Esophagus muscularis mucosa (tissue), 4 donors: ENCODE data around the gene CBLN1. TPM values are rescaled to one million over a fixed set of nuclear protein-coding genes. Genes with fewer than 3 reads are reported as not detected.

ENCODE experiments used
- DNase-seq: peaks from one replicate; pipeline ENCODE4 v3.0.0-alpha.2; 2017; ENCODE audit errors: extremely low spot score
- H3K27ac ChIP-seq, 4 donors: fragments of 200-600 bp; sonication (generic); replicated peaks in 1 of 4; 1 replicate in 3 of 4; 2 replicates in 1 of 4; pipeline ENCODE4 v1.5.1; 2016 to 2019; ENCODE audit warnings: mild to moderate bottlenecking in 1 of 4
- H3K27me3 ChIP-seq, 4 donors: fragments of 200-600 bp; sonication (generic); one replicate each; pipeline versions ENCODE4 v1.5.1 to v1.6.0; 2016 to 2019
- H3K36me3 ChIP-seq, 4 donors: fragments of 200-600 bp; sonication (generic); one replicate each; pipeline ENCODE4 v1.5.1; 2016 to 2019
- H3K4me1 ChIP-seq, 4 donors: fragments of 200-600 bp; sonication (generic); one replicate each; pipeline ENCODE4 v1.5.1; 2016 to 2019
- H3K4me3 ChIP-seq, 4 donors: fragments of 200-600 bp; sonication (generic); 1 replicate in 2 of 4; 2 replicates in 2 of 4; pipeline ENCODE4 v1.5.1; 2016 to 2019; ENCODE audit warnings: mild to moderate bottlenecking in 4 of 4, moderate library complexity in 1 of 4
- H3K9me3 ChIP-seq, 4 donors: fragments of 200-600 bp; sonication (generic); 1 replicate in 3 of 4; 2 replicates in 1 of 4; pipeline ENCODE4 v1.5.1; 2016 to 2019
- CTCF ChIP-seq, 3 experiments: fragments of 200-600 bp in 2 of 3; fragments of 450-650 bp in 1 of 3; sonication (generic) in 2 of 3; IDR thresholded peaks; one replicate each; pipeline ENCODE4 v1.5.1; 2017 to 2019; ENCODE audit warnings: antibody characterized with exemption in 3 of 3, mild to moderate bottlenecking in 2 of 3, moderate library complexity in 1 of 3
- EP300 ChIP-seq: sonication (generic); formaldehyde crosslinking; IDR thresholded peaks from one replicate; pipeline ENCODE4 v1.6.1; 2017; ENCODE audit warnings: antibody characterized with exemption
- POLR2A ChIP-seq: fragments of 450-650 bp; IDR thresholded peaks from one replicate; pipeline ENCODE4 v1.6.1; 2017; ENCODE audit warnings: antibody characterized with exemption, moderate library complexity, mild to moderate bottlenecking, low read depth
- POLR2AphosphoS5 ChIP-seq, 2 donors: sonication (generic); formaldehyde crosslinking; IDR thresholded peaks; one replicate each; pipeline ENCODE4 v1.6.1; 2017; ENCODE audit warnings: antibody characterized with exemption in 2 of 2
- WGBS: methylation state at CpG from one replicate; pipeline ENCODE4 v1.1.5; 2018; 5-methylcytosine and 5-hydroxymethylcytosine counted together
- intact Hi-C: fragments of 100-400 bp; cut with DNase I; formaldehyde crosslinking; loops from one replicate; pipeline ENCODE4 v1.15.1; 2023
- total RNA-seq, 4 donors: library from RNA; depleted of rRNA; stranded (reverse); fragments of >200 nt; gene quantifications; one replicate each; pipeline versions ENCODE4 v1.1.0 to v1.2.1, GENCODE V29; 2016

The CBLN1 gene
- total RNA-seq, 4 donors from 2014 or later, result 0.32 to 1.4 (median 0.83) TPM; not detected in 1

- intact Hi-C loops, result no loop called here
- 8% methylated on average over 24 of the region's 29 CpGs for WGBS
- H3K27me3 ChIP-seq, result peaks cover 7 to 100% (median 77%) of the 10 kb centered on the region in 4 donors
- no peaks in the 10 kb centered on the region for H3K9me3 ChIP-seq
- no peak overlapping the region for H3K27ac ChIP-seq
- peak; percentile 62 for DNase-seq
- no peak overlapping the region for H3K4me3 ChIP-seq
- H3K4me1 ChIP-seq, result peaks cover 40 to 78% (median 64%) of the 10 kb centered on the region in 4 donors
- H3K36me3 ChIP-seq, result no peaks in the 10 kb centered on the region
- TF ChIP-seq EP300, result no peak
- no peak for TF ChIP-seq POLR2A
- no peak for TF ChIP-seq CTCF (IDR thresholded peaks at IDR 0.05)
- TF ChIP-seq POLR2AphosphoS5 (IDR thresholded peaks at IDR 0.05), result no peak
Measured at GRCh38 chr16:49278944-49279725, 2.5 kb downstream of the CBLN1 start.

- intact Hi-C loops, result no loop called here
- Histone ChIP-seq H3K4me3 (no peak overlapping the region), H3K9me3 (no peaks in the 10 kb centered on the region), H3K36me3 (no peaks in the 10 kb centered on the region), H3K4me1 (peaks cover 38 to 73% (median 61%) of the 10 kb centered on the region in 4 donors), H3K27me3 (peaks cover 7 to 100% (median 71%) of the 10 kb centered on the region in 4 donors), H3K27ac (no peak overlapping the region)
- no peak for TF ChIP-seq EP300
- no peak for TF ChIP-seq CTCF (IDR thresholded peaks at IDR 0.05)
- TF ChIP-seq POLR2AphosphoS5 (IDR thresholded peaks at IDR 0.05), result no peak
- no peak for TF ChIP-seq POLR2A
- WGBS, result 17% methylated on average over 11 of the region's 11 CpGs
- DNase-seq, result no peak
Measured at GRCh38 chr16:49278567-49278827, 3.1 kb downstream of the CBLN1 start.

GRCh38 chr16:49277766-49278566 lies 3.7 kb downstream of the CBLN1 start:
- Histone ChIP-seq H3K27ac (no peak overlapping the region), H3K36me3 (no peaks in the 10 kb centered on the region), H3K9me3 (peaks cover 0 to 1% (median 0%) of the 10 kb centered on the region in 4 donors), H3K4me3 (peak overlapping the region in 2 of 4 donors; percentile 13 to 31), H3K27me3 (peaks cover 7 to 100% (median 68%) of the 10 kb centered on the region in 4 donors), H3K4me1 (peaks cover 32 to 68% (median 56%) of the 10 kb centered on the region in 4 donors)
- no peak for TF ChIP-seq EP300
- no peak for TF ChIP-seq POLR2AphosphoS5 (IDR thresholded peaks at IDR 0.05)
- TF ChIP-seq CTCF (IDR thresholded peaks at IDR 0.05), result no peak
- TF ChIP-seq POLR2A, result no peak
- DNase-seq, result peak; percentile 85
- 13% methylated on average over 41 of the region's 49 CpGs for WGBS
- intact Hi-C loops, result no loop called here

DNA sequence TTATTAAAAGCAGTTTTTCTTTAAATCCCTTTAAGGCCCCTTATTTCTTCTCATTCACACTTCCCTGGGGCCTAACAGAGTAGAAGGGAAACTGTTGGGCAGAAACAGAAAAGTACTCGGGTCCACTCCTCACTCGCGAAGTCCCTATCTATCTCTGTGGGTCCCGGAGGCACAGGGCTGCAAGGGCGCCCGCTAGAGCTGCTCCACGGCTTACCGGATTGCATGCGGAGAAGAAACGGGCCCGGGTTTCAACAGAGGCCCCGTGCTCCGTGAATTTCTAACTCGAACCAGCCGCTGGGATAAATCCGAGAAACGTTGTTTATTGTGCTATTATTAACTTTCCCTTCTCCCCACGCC lies 4.3 kb downstream of the CBLN1 start:
- no peak overlapping the region for H3K27ac ChIP-seq
- peaks cover 0 to 5% (median 0%) of the 10 kb centered on the region in 4 donors for H3K9me3 ChIP-seq
- intact Hi-C loops, result no loop called here
- H3K4me3 ChIP-seq, result peak overlapping the region in 1 of 4 donors; percentile 13
- peak; percentile 57 for DNase-seq
- H3K27me3 ChIP-seq, result peaks cover 7 to 100% (median 68%) of the 10 kb centered on the region in 4 donors
- 5% methylated on average over 18 of the region's 18 CpGs for WGBS
- no peak for TF ChIP-seq POLR2A
- H3K4me1 ChIP-seq, result peaks cover 26 to 62% (median 50%) of the 10 kb centered on the region in 4 donors
- no peaks in the 10 kb centered on the region for H3K36me3 ChIP-seq
